ENCODE data around the gene TUBB6. TPM values are rescaled to one million over a fixed set of nuclear protein-coding genes. Genes with fewer than 3 reads are reported as not detected.

The TUBB6 gene
- total and polyA plus RNA-seq, 2 donors (not counting 1 experiment from before 2014, with no cell fraction given), result 30.4 to 58.7 TPM

GRCh38 chr18:12325726-12326245, 17.7 kb downstream of the TUBB6 start:
- Histone ChIP-seq H3K36me3 (replicated peaks in 1 of 2; ENCODE audit: control extremely low read depth in 1 of 2, control insufficient read depth in 1 of 2, extremely low read depth in 1 of 2, insufficient read depth in 2 of 2, low read length in 1 of 2) (peaks cover 5 to 43% of the 10 kb centered on the region in 2 experiments), H3K79me2 (ENCODE audit: control insufficient read depth, insufficient read depth, low read length) (peaks cover 20% of the 10 kb centered on the region), H3K9ac (ENCODE audit: low read length) (no peak overlapping the region), H3K4me3 (ENCODE audit: control extremely low read depth in 1 of 5, extremely low read depth in 1 of 5, insufficient read depth in 1 of 5, low read depth in 2 of 5, low read length in 4 of 5) (no peak overlapping the region), H2AFZ (ENCODE audit: insufficient read depth, low read depth, low read length, poor library complexity, severe bottlenecking) (no peak overlapping the region), H3K4me2 (replicated peaks; ENCODE audit: low read depth, low read length, poor library complexity, severe bottlenecking) (no peak overlapping the region), H3K27me3 (replicated peaks in 1 of 4; ENCODE audit: control extremely low read depth in 1 of 4, control insufficient read depth in 3 of 4, insufficient read depth in 4 of 4, low read length in 3 of 4) (no peaks in the 10 kb centered on the region), H4K20me1 (ENCODE audit: control insufficient read depth, insufficient read depth, low read length, poor library complexity, severe bottlenecking) (peaks cover 5% of the 10 kb centered on the region), H3K9me3 (ENCODE audit: control extremely low read depth in 1 of 3, control insufficient read depth in 2 of 3, insufficient read depth in 1 of 3, low read length in 2 of 3) (peaks cover 0 to 11% (median 0%) of the 10 kb centered on the region in 3 donors), H3K4me1 (ENCODE audit: control insufficient read depth in 2 of 2, insufficient read depth in 2 of 2, low read length in 2 of 2) (peaks cover 15% of the 10 kb centered on the region in 2 donors), H3K27ac (ENCODE audit: low read length in 2 of 2) (no peak overlapping the region)
- peaks cover 25% of the 10 kb centered on the region for H3K4me1 Mint-ChIP-seq
- H3K4me3 Mint-ChIP-seq, result no peak overlapping the region
- intact Hi-C loops (cut with micrococcal nuclease), result loop anchor here (5.0 kb wide), 1 partner anchor 337 kb away; no protein-coding TSS in a partner anchor
- no peak for TF ChIP-seq CTCF (IDR thresholded peaks at IDR 0.05)
- TF ChIP-seq EZH2 (IDR thresholded peaks at IDR 0.05; ENCODE audit: borderline replicate concordance, insufficient read depth, low read depth, low read length, poor library complexity, severe bottlenecking), result no peak
- no peak for DNase-seq
- WGBS (ENCODE audit: insufficient coverage), result 97% methylated on average over 24 of the region's 29 CpGs
- H3K27ac Mint-ChIP-seq, result no peak overlapping the region
- POLR2A ChIA-PET, result no interaction called here
- ATAC-seq (ENCODE audit: low read depth), result no peak
- H3K9me3 Mint-ChIP-seq (ENCODE audit: insufficient read depth), result no peaks in the 10 kb centered on the region
- CTCF ChIA-PET, result interaction anchor here (0.8 to 3.5 kb wide), 3 partner anchors 8 to 31 kb away, joined by 3 to 18 read pairs (median 3); no protein-coding TSS in a partner anchor
- H3K27me3 Mint-ChIP-seq, result no peaks in the 10 kb centered on the region

GRCh38 chr18:12326711-12327460, 18.8 kb downstream of the TUBB6 start:
- peaks cover 0 to 11% (median 0%) of the 10 kb centered on the region in 3 donors for H3K9me3 ChIP-seq (ENCODE audit: control extremely low read depth in 1 of 3, control insufficient read depth in 2 of 3, insufficient read depth in 1 of 3, low read length in 2 of 3)
- no peaks in the 10 kb centered on the region for H3K27me3 ChIP-seq (replicated peaks in 1 of 4; ENCODE audit: control extremely low read depth in 1 of 4, control insufficient read depth in 3 of 4, insufficient read depth in 4 of 4, low read length in 3 of 4)
- no peak overlapping the region for H3K4me3 ChIP-seq (ENCODE audit: control extremely low read depth in 1 of 5, extremely low read depth in 1 of 5, insufficient read depth in 1 of 5, low read depth in 2 of 5, low read length in 4 of 5)
- H3K79me2 ChIP-seq (ENCODE audit: control insufficient read depth, insufficient read depth, low read length), result peaks cover 20% of the 10 kb centered on the region
- no peaks in the 10 kb centered on the region for H3K27me3 Mint-ChIP-seq
- TF ChIP-seq EZH2 (IDR thresholded peaks at IDR 0.05; ENCODE audit: borderline replicate concordance, insufficient read depth, low read depth, low read length, poor library complexity, severe bottlenecking), result no peak
- no peak for TF ChIP-seq CTCF (IDR thresholded peaks at IDR 0.05)
- no peak overlapping the region for H2AFZ ChIP-seq (ENCODE audit: insufficient read depth, low read depth, low read length, poor library complexity, severe bottlenecking)
- no peak overlapping the region for H3K9ac ChIP-seq (ENCODE audit: low read length)
- H3K27ac ChIP-seq (ENCODE audit: low read length in 2 of 2), result no peak overlapping the region
- ChIA-PET CTCF (interaction anchor here (0.6 to 3.5 kb wide), 7 partner anchors 9 to 346 kb away, joined by 3 to 18 read pairs (median 4); no protein-coding TSS in a partner anchor), POLR2A (no interaction called here)
- peaks cover 7 to 8% of the 10 kb centered on the region in 2 donors for H3K4me1 ChIP-seq (ENCODE audit: control insufficient read depth in 2 of 2, insufficient read depth in 2 of 2, low read length in 2 of 2)
- peaks cover 5 to 46% of the 10 kb centered on the region in 2 experiments for H3K36me3 ChIP-seq (replicated peaks in 1 of 2; ENCODE audit: control extremely low read depth in 1 of 2, control insufficient read depth in 1 of 2, extremely low read depth in 1 of 2, insufficient read depth in 2 of 2, low read length in 1 of 2)
- intact Hi-C loops (cut with micrococcal nuclease), result loop anchor here (5.0 kb wide), 1 partner anchor 335 kb away; no protein-coding TSS in a partner anchor
- H3K4me3 Mint-ChIP-seq, result no peak overlapping the region
- 94% methylated on average over 11 of the region's 12 CpGs for WGBS (ENCODE audit: insufficient coverage)
- DNase-seq (no peak), ATAC-seq (ENCODE audit: low read depth) (no peak)
- peak overlapping the region; percentile 8 for H3K27ac Mint-ChIP-seq
- H4K20me1 ChIP-seq (ENCODE audit: control insufficient read depth, insufficient read depth, low read length, poor library complexity, severe bottlenecking), result peaks cover 5% of the 10 kb centered on the region
- peaks cover 14% of the 10 kb centered on the region for H3K4me1 Mint-ChIP-seq
- H3K4me2 ChIP-seq (replicated peaks; ENCODE audit: low read depth, low read length, poor library complexity, severe bottlenecking), result no peak overlapping the region
- no peaks in the 10 kb centered on the region for H3K9me3 Mint-ChIP-seq (ENCODE audit: insufficient read depth)
